ENCODE measurements around the gene BCAS4. TPM values are rescaled to one million over a fixed set of nuclear protein-coding genes. Genes with fewer than 3 reads are reported as not detected.
"Not testable (repeated sequence)": the region's sequence is repeated elsewhere in the genome, so short reads cannot be mapped to it uniquely, and the experiment has no call there.

The BCAS4 gene
- total RNA-seq, 2 donors from 2014 or later: 2.9 to 11.4 TPM

GRCh38 chr20:50877232-50877743 lies 82.4 kb downstream of the BCAS4 start:
- H3K4me1 ChIP-seq (replicated peaks): no peaks in the 10 kb centered on the region
- TF ChIP-seq POLR2A (IDR thresholded peaks at IDR 0.05) (no peak), CTCF (IDR thresholded peaks at IDR 0.05) (no peak), POLR2AphosphoS5 (IDR thresholded peaks at IDR 0.05) (no peak)
- intact Hi-C loops (cut with DNase I): no loop called here
- no peaks in the 10 kb centered on the region for H3K27me3 ChIP-seq (replicated peaks; ENCODE audit: insufficient read depth)
- H3K4me3 ChIP-seq: no peak overlapping the region
- DNase-seq (ENCODE audit: low spot score): no peak
- no peak overlapping the region for H3K27ac ChIP-seq
- no peaks in the 10 kb centered on the region for H3K36me3 ChIP-seq
- no peaks in the 10 kb centered on the region for H3K9me3 ChIP-seq
- 77% methylated on average over 6 of the region's 6 CpGs for WGBS

- H3K4me1 ChIP-seq (replicated peaks): no peaks in the 10 kb centered on the region
- no peak overlapping the region for H3K4me3 ChIP-seq
- H3K27ac ChIP-seq: no peak overlapping the region
- H3K36me3 ChIP-seq: no peaks in the 10 kb centered on the region
- no peak for TF ChIP-seq POLR2A (IDR thresholded peaks at IDR 0.05)
- TF ChIP-seq POLR2AphosphoS5 (IDR thresholded peaks at IDR 0.05): no peak
- no peak for TF ChIP-seq CTCF (IDR thresholded peaks at IDR 0.05)
- no peak for DNase-seq (ENCODE audit: low spot score)
- WGBS: 86% methylated on average over 20 of the region's 20 CpGs
- H3K9me3 ChIP-seq: no peaks in the 10 kb centered on the region
- intact Hi-C loops (cut with DNase I): no loop called here
- no peaks in the 10 kb centered on the region for H3K27me3 ChIP-seq (replicated peaks; ENCODE audit: insufficient read depth)
Observed at GRCh38 chr20:50879649-50880550, 85.0 kb downstream of the BCAS4 start.

- intact Hi-C loops (cut with DNase I); H3K27ac ChIP-seq; H3K27me3 ChIP-seq (replicated peaks; ENCODE audit: insufficient read depth); H3K4me1 ChIP-seq (replicated peaks); DNase-seq (ENCODE audit: low spot score); H3K4me3 ChIP-seq; H3K9me3 ChIP-seq; H3K36me3 ChIP-seq: not testable (repeated sequence)
- 96% methylated on average over 5 of the region's 5 CpGs for WGBS
Observed at GRCh38 chr20:50881759-50882424, 87.0 kb downstream of the BCAS4 start.

- intact Hi-C loops (cut with DNase I): no loop called here
- no peaks in the 10 kb centered on the region for H3K36me3 ChIP-seq
- H3K27me3 ChIP-seq (replicated peaks; ENCODE audit: insufficient read depth): no peaks in the 10 kb centered on the region
- no peak overlapping the region for H3K27ac ChIP-seq
- no peak for DNase-seq (ENCODE audit: low spot score)
- 88% methylated on average over 11 of the region's 11 CpGs for WGBS
- H3K4me3 ChIP-seq: no peak overlapping the region
- H3K9me3 ChIP-seq: no peaks in the 10 kb centered on the region
- no peaks in the 10 kb centered on the region for H3K4me1 ChIP-seq (replicated peaks)
- TF ChIP-seq CTCF (IDR thresholded peaks at IDR 0.05): no peak
- TF ChIP-seq POLR2AphosphoS5 (IDR thresholded peaks at IDR 0.05): no peak
- TF ChIP-seq POLR2A (IDR thresholded peaks at IDR 0.05): no peak
Observed at GRCh38 chr20:50883856-50884255, 89.0 kb downstream of the BCAS4 start.

GRCh38 chr20:50885068-50885467 lies 90.2 kb downstream of the BCAS4 start:
- intact Hi-C loops (cut with DNase I): no loop called here
- Histone ChIP-seq H3K36me3 (no peaks in the 10 kb centered on the region), H3K4me1 (replicated peaks) (no peaks in the 10 kb centered on the region), H3K4me3 (no peak overlapping the region), H3K27me3 (replicated peaks; ENCODE audit: insufficient read depth) (no peaks in the 10 kb centered on the region), H3K9me3 (no peaks in the 10 kb centered on the region), H3K27ac (no peak overlapping the region)
- no peak for DNase-seq (ENCODE audit: low spot score)
- WGBS: 81% methylated on average over 7 of the region's 7 CpGs
- TF ChIP-seq POLR2AphosphoS5 (IDR thresholded peaks at IDR 0.05) (no peak), CTCF (IDR thresholded peaks at IDR 0.05) (no peak), POLR2A (IDR thresholded peaks at IDR 0.05) (no peak)

Measured in prostate gland (tissue), 2 donors.